WTC11 (cell line): Measurements from ENCODE around the gene TSC22D4. TPM values are rescaled to one million over a fixed set of nuclear protein-coding genes. Genes with fewer than 3 reads are reported as not detected.

Experiments
- ATAC-seq: fragments of 200-7000 bp; cut with Tn5 transposase; 2 replicates; pipeline ENCODE4 v1.10.0; 2021; ENCODE audit warnings: mild to moderate bottlenecking, moderate library complexity
- CTCF ChIA-PET: fragments of 300-600 bp; sonication (Branson Sonifier 250); formaldehyde crosslinking; loops from one replicate; lab custom pipeline; 2021; ENCODE audit warnings: antibody characterized with exemption; lab: Charles Lee
- POLR2A ChIA-PET: fragments of 350-600 bp; sonication (Branson Sonifier 250); formaldehyde crosslinking; loops from one replicate; lab custom pipeline; 2021; ENCODE audit warnings: antibody characterized with exemption; lab: Charles Lee
- DNase-seq: peaks from one replicate; pipeline ENCODE4 v3.0.0; 2021; ENCODE audit warnings: low spot score
- H3K27ac Mint-ChIP-seq: 2 replicates; pipeline ENCODE4 v1.8.0; 2021; ENCODE audit warnings: mixed read lengths
- H3K27me3 Mint-ChIP-seq: 2 replicates; pipeline ENCODE4 v1.8.0; 2021; ENCODE audit warnings: low read depth, mild to moderate bottlenecking, moderate library complexity, mixed read lengths
- H3K36me3 Mint-ChIP-seq: 2 replicates; pipeline ENCODE4 v1.8.0; 2021; ENCODE audit warnings: mixed read lengths
- H3K4me1 Mint-ChIP-seq: 2 replicates; pipeline ENCODE4 v1.8.0; 2022; ENCODE audit warnings: mixed read lengths
- H3K4me3 Mint-ChIP-seq: 2 replicates; pipeline ENCODE4 v1.8.0; 2021; ENCODE audit warnings: mild to moderate bottlenecking, moderate library complexity, mixed read lengths
- H3K9me3 Mint-ChIP-seq: 2 replicates; pipeline ENCODE4 v1.8.0; 2021; ENCODE audit warnings: mixed read lengths
- CREB1 ChIP-seq: sonication (generic); formaldehyde crosslinking; IDR thresholded peaks from 2 replicates; pipeline ENCODE4 v1.8.0; 2023; ENCODE audit warnings: mild to moderate bottlenecking, missing genetic modification reagents
- FOXK1 ChIP-seq: sonication (generic); formaldehyde crosslinking; IDR thresholded peaks from 2 replicates; pipeline ENCODE4 v1.8.0; 2022; ENCODE audit warnings: mild to moderate bottlenecking, moderate library complexity, missing genetic modification reagents
- GRHL2 ChIP-seq: fragments of 250-450 bp; sonication (Bioruptor Pico); IDR thresholded peaks from 2 replicates; pipeline ENCODE4 v1.8.0; 2022; ENCODE audit warnings: mild to moderate bottlenecking, moderate library complexity; ENCODE audit not compliant: insufficient replicate concordance, severe bottlenecking
- HMGA2 ChIP-seq: fragments of 250-450 bp; sonication (Bioruptor Pico); IDR thresholded peaks from 2 replicates; pipeline ENCODE4 v1.4.0; 2021; ENCODE audit warnings: mild to moderate bottlenecking, moderate library complexity
- MXD4 ChIP-seq: fragments of 250-450 bp; sonication (Bioruptor Pico); IDR thresholded peaks from 2 replicates; pipeline ENCODE4 v1.8.0; 2021; ENCODE audit warnings: mild to moderate bottlenecking, moderate library complexity, borderline replicate concordance
- NR1H2 ChIP-seq: sonication (generic); formaldehyde crosslinking; IDR thresholded peaks from 2 replicates; pipeline ENCODE4 v1.9.0; 2021; ENCODE audit warnings: mild to moderate bottlenecking, moderate library complexity, missing genetic modification reagents
- OVOL2 ChIP-seq: fragments of 250-450 bp; sonication (Bioruptor Pico); IDR thresholded peaks from 2 replicates; pipeline ENCODE4 v1.9.0; 2021; ENCODE audit warnings: mild to moderate bottlenecking, borderline replicate concordance
- PRRX2 ChIP-seq: fragments of 250-450 bp; sonication (Bioruptor Pico); IDR thresholded peaks from 2 replicates; pipeline ENCODE4 v1.8.0; 2021; ENCODE audit warnings: mild to moderate bottlenecking
- SOX15 ChIP-seq: fragments of 250-450 bp; sonication (Bioruptor Pico); IDR thresholded peaks from 2 replicates; pipeline ENCODE4 v1.9.0; 2021; ENCODE audit warnings: mild to moderate bottlenecking
- STAT6 ChIP-seq: sonication (generic); formaldehyde crosslinking; conservative IDR thresholded peaks from 2 replicates; pipeline ENCODE4 v1.8.1; 2023; ENCODE audit warnings: mild to moderate bottlenecking, low read depth, missing genetic modification reagents, moderate library complexity
- ZBTB21 ChIP-seq: sonication (generic); formaldehyde crosslinking; IDR thresholded peaks from 2 replicates; pipeline ENCODE4 v1.8.1; 2023; ENCODE audit warnings: mild to moderate bottlenecking, missing genetic modification reagents, borderline replicate concordance
- ZNF232 ChIP-seq: sonication (generic); formaldehyde crosslinking; IDR thresholded peaks from 2 replicates; pipeline ENCODE4 v1.8.0; 2022; ENCODE audit warnings: mild to moderate bottlenecking, missing genetic modification reagents
- ZNF671 ChIP-seq: fragments of 250-450 bp; sonication (Bioruptor Pico); IDR thresholded peaks from 2 replicates; pipeline ENCODE4 v1.8.0; 2021; ENCODE audit warnings: mild to moderate bottlenecking
- ZSCAN18 ChIP-seq: fragments of 250-450 bp; sonication (Bioruptor Pico); IDR thresholded peaks from 2 replicates; pipeline ENCODE4 v2.1.2; 2022; ENCODE audit warnings: mild to moderate bottlenecking, moderate library complexity
- total RNA-seq: library from RNA; stranded (reverse); gene quantifications from 3 replicates; pipeline ENCODE4 v1.2.3, GENCODE V29; 2021
- TF ChIP-seq, protein P1 (sequence below): fragments of 250-450 bp; sonication (Bioruptor Pico); IDR thresholded peaks from 2 replicates; pipeline ENCODE4 v1.9.0; 2021; ENCODE audit warnings: mild to moderate bottlenecking, borderline replicate concordance
- TF ChIP-seq, protein P2 (sequence below): sonication (generic); formaldehyde crosslinking; IDR thresholded peaks from 2 replicates; pipeline ENCODE4 v1.8.0; 2022; ENCODE audit warnings: mild to moderate bottlenecking, missing genetic modification reagents

TSC22D4 gene
- total RNA-seq, 1 experiment from 2014 or later, result 34.5 TPM

GRCh38 chr7:100467638-100468373 is 11.2 kb downstream of the TSC22D4 start:
- ATAC-seq (no peak), DNase-seq (no peak)
- H3K27ac Mint-ChIP-seq, result no peak overlapping the region
- peaks cover 9% of the 10 kb centered on the region; the same call in 1 of the 2 replicates for H3K4me1 Mint-ChIP-seq
- CTCF ChIA-PET, result interaction anchor here (1.2 to 7.9 kb wide), 3 partner anchors 91 to 96 kb away, joined by 4 to 56 read pairs (median 45); no protein-coding TSS in a partner anchor
- TF ChIP-seq, protein P1, sequence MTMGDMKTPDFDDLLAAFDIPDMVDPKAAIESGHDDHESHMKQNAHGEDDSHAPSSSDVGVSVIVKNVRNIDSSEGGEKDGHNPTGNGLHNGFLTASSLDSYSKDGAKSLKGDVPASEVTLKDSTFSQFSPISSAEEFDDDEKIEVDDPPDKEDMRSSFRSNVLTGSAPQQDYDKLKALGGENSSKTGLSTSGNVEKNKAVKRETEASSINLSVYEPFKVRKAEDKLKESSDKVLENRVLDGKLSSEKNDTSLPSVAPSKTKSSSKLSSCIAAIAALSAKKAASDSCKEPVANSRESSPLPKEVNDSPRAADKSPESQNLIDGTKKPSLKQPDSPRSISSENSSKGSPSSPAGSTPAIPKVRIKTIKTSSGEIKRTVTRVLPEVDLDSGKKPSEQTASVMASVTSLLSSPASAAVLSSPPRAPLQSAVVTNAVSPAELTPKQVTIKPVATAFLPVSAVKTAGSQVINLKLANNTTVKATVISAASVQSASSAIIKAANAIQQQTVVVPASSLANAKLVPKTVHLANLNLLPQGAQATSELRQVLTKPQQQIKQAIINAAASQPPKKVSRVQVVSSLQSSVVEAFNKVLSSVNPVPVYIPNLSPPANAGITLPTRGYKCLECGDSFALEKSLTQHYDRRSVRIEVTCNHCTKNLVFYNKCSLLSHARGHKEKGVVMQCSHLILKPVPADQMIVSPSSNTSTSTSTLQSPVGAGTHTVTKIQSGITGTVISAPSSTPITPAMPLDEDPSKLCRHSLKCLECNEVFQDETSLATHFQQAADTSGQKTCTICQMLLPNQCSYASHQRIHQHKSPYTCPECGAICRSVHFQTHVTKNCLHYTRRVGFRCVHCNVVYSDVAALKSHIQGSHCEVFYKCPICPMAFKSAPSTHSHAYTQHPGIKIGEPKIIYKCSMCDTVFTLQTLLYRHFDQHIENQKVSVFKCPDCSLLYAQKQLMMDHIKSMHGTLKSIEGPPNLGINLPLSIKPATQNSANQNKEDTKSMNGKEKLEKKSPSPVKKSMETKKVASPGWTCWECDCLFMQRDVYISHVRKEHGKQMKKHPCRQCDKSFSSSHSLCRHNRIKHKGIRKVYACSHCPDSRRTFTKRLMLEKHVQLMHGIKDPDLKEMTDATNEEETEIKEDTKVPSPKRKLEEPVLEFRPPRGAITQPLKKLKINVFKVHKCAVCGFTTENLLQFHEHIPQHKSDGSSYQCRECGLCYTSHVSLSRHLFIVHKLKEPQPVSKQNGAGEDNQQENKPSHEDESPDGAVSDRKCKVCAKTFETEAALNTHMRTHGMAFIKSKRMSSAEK (CRISPR knock-in tag), result no peak
- TF ChIP-seq NR1H2 (CRISPR knock-in tag) (no peak), SOX15 (CRISPR knock-in tag) (no peak), ZBTB21 (CRISPR knock-in tag) (no peak), OVOL2 (no peak)
- no peaks in the 10 kb centered on the region for H3K9me3 Mint-ChIP-seq
- no peaks in the 10 kb centered on the region for H3K36me3 Mint-ChIP-seq
- H3K27me3 Mint-ChIP-seq, result no peaks in the 10 kb centered on the region; the same call in 1 of the 2 replicates
- POLR2A ChIA-PET, result no interaction called here
- H3K4me3 Mint-ChIP-seq, result no peak overlapping the region

- ATAC-seq, result no peak
- H3K4me1 Mint-ChIP-seq, result 0 out of 2 replicates have a peak, but pooled peaks cover 8% of the 10 kb centered on the region
- ChIA-PET POLR2A (interaction anchor here (1.1 to 1.6 kb wide), 2 partner anchors 38 to 104 kb away, joined by 4 to 5 read pairs; partner anchors contain the start of gene ZCWPW1), CTCF (interaction anchor here (1.2 to 7.9 kb wide), 6 partner anchors 12 to 97 kb away, joined by 4 to 56 read pairs (median 16); partner anchors contain the start of gene TSC22D4)
- H3K4me3 Mint-ChIP-seq, result no peak overlapping the region
- DNase-seq, result no peak
- H3K27me3 Mint-ChIP-seq, result no peaks in the 10 kb centered on the region; the same call in 1 of the 2 replicates
- H3K27ac Mint-ChIP-seq, result no peak overlapping the region
- H3K9me3 Mint-ChIP-seq, result no peaks in the 10 kb centered on the region
- no peaks in the 10 kb centered on the region for H3K36me3 Mint-ChIP-seq
- no peak for TF ChIP-seq ZSCAN18 (CRISPR knock-in tag)
- TF ChIP-seq FOXK1 (CRISPR knock-in tag), result no peak
- no peak for TF ChIP-seq ZNF671
- TF ChIP-seq ZNF232 (CRISPR knock-in tag), result no peak
- TF ChIP-seq, protein P2, sequence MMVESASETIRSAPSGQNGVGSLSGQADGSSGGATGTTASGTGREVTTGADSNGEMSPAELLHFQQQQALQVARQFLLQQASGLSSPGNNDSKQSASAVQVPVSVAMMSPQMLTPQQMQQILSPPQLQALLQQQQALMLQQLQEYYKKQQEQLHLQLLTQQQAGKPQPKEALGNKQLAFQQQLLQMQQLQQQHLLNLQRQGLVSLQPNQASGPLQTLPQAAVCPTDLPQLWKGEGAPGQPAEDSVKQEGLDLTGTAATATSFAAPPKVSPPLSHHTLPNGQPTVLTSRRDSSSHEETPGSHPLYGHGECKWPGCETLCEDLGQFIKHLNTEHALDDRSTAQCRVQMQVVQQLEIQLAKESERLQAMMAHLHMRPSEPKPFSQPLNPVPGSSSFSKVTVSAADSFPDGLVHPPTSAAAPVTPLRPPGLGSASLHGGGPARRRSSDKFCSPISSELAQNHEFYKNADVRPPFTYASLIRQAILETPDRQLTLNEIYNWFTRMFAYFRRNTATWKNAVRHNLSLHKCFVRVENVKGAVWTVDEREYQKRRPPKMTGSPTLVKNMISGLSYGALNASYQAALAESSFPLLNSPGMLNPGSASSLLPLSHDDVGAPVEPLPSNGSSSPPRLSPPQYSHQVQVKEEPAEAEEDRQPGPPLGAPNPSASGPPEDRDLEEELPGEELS, result no peak
- TF ChIP-seq CREB1 (CRISPR knock-in tag), result no peak
- no peak for TF ChIP-seq HMGA2 (CRISPR knock-in tag)
- TF ChIP-seq STAT6 (CRISPR knock-in tag), result no peak
- no peak for TF ChIP-seq GRHL2 (CRISPR knock-in tag)
- TF ChIP-seq, protein P1 (CRISPR knock-in tag), result no peak
- no peak for TF ChIP-seq MXD4 (CRISPR knock-in tag)
- TF ChIP-seq PRRX2 (CRISPR knock-in tag), result no peak
Observed at GRCh38 chr7:100466653-100467605, 12.1 kb downstream of the TSC22D4 start.
